ENCODE results near the gene PHF21A.

DNA sequence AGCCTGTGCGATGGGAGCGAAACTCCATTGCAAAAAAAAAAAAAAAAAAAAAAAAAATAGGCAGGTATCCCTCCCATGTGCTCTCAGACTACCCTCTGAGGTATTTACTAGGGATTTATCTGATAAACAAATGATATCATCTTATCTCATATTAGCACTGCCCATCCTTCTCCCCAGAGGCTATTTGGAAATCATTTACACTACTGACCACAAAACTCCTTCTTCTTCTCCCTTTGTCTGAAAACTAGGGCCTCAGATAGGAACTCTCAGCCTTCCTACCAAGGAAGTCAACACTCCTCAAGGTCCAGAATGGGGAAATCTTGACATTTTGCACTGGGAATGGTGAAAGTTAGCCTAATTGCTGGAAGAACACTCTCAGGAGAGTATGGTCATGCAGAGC lies 152.4 kb downstream of the PHF21A start:
- TF ChIP-seq ZFP3 (CRISPR knock-in tag; IDR thresholded peaks at IDR 0.05) (no peak), RARB (CRISPR knock-in tag; IDR thresholded peaks at IDR 0.05) (no peak), OSR1 (CRISPR knock-in tag; IDR thresholded peaks at IDR 0.05) (no peak), SNAI2 (CRISPR knock-in tag; IDR thresholded peaks at IDR 0.05) (no peak)
- TF ChIP-seq, protein P1, sequence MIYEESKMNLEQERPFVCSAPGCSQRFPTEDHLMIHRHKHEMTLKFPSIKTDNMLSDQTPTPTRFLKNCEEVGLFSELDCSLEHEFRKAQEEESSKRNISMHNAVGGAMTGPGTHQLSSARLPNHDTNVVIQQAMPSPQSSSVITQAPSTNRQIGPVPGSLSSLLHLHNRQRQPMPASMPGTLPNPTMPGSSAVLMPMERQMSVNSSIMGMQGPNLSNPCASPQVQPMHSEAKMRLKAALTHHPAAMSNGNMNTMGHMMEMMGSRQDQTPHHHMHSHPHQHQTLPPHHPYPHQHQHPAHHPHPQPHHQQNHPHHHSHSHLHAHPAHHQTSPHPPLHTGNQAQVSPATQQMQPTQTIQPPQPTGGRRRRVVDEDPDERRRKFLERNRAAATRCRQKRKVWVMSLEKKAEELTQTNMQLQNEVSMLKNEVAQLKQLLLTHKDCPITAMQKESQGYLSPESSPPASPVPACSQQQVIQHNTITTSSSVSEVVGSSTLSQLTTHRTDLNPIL (CRISPR knock-in tag; IDR thresholded peaks at IDR 0.05; ENCODE audit: low read depth): no peak

Measured in SK-N-SH treated with all-trans-retinoic acid at 6 μM for 48 hours (cell line).